Tibial nerve (tissue), 4 donors: ENCODE data around the gene IL20RA. TPM values are rescaled to one million over a fixed set of nuclear protein-coding genes. Genes with fewer than 3 reads are reported as not detected.
A peak's percentile ranks its signal among the peaks of the same experiment; 100 is the strongest.
"Not testable (repeated sequence)": the region's sequence is repeated elsewhere in the genome, so short reads cannot be mapped to it uniquely, and the experiment has no call there.

Experiments used
- DNase-seq, 2 donors: peaks; one replicate each; pipeline ENCODE4 v3.0.0-alpha.2; 2019; ENCODE audit warnings: low spot score in 2 of 2
- H3K27ac ChIP-seq, 4 donors: fragments of 200-600 bp; sonication (generic) in 3 of 4; one replicate each; pipeline ENCODE4 v1.5.1; 2017 to 2019; ENCODE audit warnings: mild to moderate bottlenecking in 1 of 4
- H3K27me3 ChIP-seq, 2 donors: fragments of 200-600 bp; sonication (generic) in 1 of 2; one replicate each; pipeline versions ENCODE4 v1.5.1 to v1.6.0; 2017 to 2019
- H3K36me3 ChIP-seq, 3 donors: fragments of 200-600 bp; sonication (generic); one replicate each; pipeline ENCODE4 v1.5.1; 2018 to 2019
- H3K4me1 ChIP-seq, 4 donors: fragments of 200-600 bp; sonication (generic) in 3 of 4; one replicate each; pipeline ENCODE4 v1.5.1; 2017 to 2019
- H3K4me3 ChIP-seq, 4 donors: fragments of 200-600 bp; sonication (generic) in 3 of 4; one replicate each; pipeline ENCODE4 v1.5.1; 2017 to 2019; ENCODE audit warnings: mild to moderate bottlenecking in 1 of 4, moderate library complexity in 1 of 4
- H3K9me3 ChIP-seq, 4 donors: fragments of 200-600 bp; sonication (generic) in 3 of 4; one replicate each; pipeline ENCODE4 v1.5.1; 2017 to 2019
- EP300 ChIP-seq, 2 donors: sonication (generic); formaldehyde crosslinking; IDR thresholded peaks; one replicate each; pipeline ENCODE4 v1.6.1; 2017; ENCODE audit warnings: antibody characterized with exemption in 2 of 2, mild to moderate bottlenecking in 1 of 2
- POLR2A ChIP-seq, 2 donors: fragments of 450-650 bp; IDR thresholded peaks; one replicate each; pipeline ENCODE4 v1.6.1; 2017; ENCODE audit warnings: antibody characterized with exemption in 2 of 2, mild to moderate bottlenecking in 2 of 2, moderate library complexity in 2 of 2
- WGBS, 2 donors: methylation state at CpG; one replicate each; pipeline ENCODE4 v1.1.5; 2018; 5-methylcytosine and 5-hydroxymethylcytosine counted together
- total RNA-seq, 4 donors: library from RNA; depleted of rRNA; stranded (reverse); fragments of >200 nt; gene quantifications; one replicate each; pipeline ENCODE4 v1.1.0, GENCODE V29; 2016
- TF ChIP-seq, protein P1 (sequence below), 5 experiments: fragments of 200-600 bp in 3 of 5; fragments of 450-650 bp in 2 of 5; sonication (generic) in 3 of 5; IDR thresholded peaks; one replicate each; pipeline ENCODE4 v1.5.1; 2016 to 2019; ENCODE audit warnings: antibody characterized with exemption in 5 of 5, mild to moderate bottlenecking in 3 of 5, moderate library complexity in 2 of 5

The IL20RA gene
- total RNA-seq, 4 donors from 2014 or later = 0.60 to 6.3 (median 2.8) TPM

DNA sequence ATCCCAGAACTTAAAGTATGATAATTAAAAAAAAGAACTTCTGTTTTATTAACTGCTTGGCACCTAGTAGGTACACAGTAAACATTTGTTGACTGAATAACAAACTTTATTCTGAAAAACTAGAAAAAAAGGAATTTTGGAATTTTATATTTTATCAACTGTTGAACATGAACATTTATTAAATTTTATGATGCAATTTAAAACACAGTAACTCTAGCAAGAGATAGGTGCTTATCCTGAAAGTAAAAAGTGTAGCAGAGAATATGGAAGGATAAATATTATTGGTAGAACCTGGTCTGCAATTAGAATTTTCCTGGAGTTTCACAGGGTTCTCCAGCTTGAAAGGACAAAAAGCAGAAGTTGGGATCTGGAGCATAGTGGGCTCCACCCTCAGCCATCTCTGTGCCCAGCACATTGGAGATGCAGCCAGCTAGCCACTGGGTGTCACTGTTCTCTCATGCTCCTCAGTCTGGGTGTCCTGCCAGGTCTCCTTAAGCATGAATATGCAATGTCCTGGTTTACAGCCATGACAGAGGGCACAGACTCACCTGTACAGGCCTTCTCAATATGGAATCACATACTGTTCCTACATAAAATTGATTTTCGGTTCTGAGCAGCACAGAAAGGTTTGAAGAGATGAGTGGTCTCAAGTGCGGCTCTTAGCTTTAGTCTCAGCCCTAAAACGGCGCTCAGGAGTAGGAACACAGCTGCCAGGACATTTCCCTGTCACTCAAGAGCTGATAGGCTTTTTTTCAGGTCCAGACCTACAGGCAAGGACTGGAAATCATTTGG is 31.7 kb upstream of the IL20RA start:
- Histone ChIP-seq H3K27ac (no peak overlapping the region), H3K4me3 (no peak overlapping the region), H3K36me3 (no peaks in the 10 kb centered on the region), H3K9me3 (peaks cover 0 to 12% (median 0%) of the 10 kb centered on the region in 4 donors), H3K27me3 (no peaks in the 10 kb centered on the region), H3K4me1 (no peaks in the 10 kb centered on the region)
- peak; percentile 60 to 81 for DNase-seq
- 60 to 62% methylated on average over 4 of the region's 4 CpGs for WGBS, 2 donors
- TF ChIP-seq, protein P1, sequence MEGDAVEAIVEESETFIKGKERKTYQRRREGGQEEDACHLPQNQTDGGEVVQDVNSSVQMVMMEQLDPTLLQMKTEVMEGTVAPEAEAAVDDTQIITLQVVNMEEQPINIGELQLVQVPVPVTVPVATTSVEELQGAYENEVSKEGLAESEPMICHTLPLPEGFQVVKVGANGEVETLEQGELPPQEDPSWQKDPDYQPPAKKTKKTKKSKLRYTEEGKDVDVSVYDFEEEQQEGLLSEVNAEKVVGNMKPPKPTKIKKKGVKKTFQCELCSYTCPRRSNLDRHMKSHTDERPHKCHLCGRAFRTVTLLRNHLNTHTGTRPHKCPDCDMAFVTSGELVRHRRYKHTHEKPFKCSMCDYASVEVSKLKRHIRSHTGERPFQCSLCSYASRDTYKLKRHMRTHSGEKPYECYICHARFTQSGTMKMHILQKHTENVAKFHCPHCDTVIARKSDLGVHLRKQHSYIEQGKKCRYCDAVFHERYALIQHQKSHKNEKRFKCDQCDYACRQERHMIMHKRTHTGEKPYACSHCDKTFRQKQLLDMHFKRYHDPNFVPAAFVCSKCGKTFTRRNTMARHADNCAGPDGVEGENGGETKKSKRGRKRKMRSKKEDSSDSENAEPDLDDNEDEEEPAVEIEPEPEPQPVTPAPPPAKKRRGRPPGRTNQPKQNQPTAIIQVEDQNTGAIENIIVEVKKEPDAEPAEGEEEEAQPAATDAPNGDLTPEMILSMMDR (IDR thresholded peaks at IDR 0.05) = peak; percentile 56 to 71 (median 66)
- TF ChIP-seq EP300 (IDR thresholded peaks at IDR 0.05) = no peak

DNA sequence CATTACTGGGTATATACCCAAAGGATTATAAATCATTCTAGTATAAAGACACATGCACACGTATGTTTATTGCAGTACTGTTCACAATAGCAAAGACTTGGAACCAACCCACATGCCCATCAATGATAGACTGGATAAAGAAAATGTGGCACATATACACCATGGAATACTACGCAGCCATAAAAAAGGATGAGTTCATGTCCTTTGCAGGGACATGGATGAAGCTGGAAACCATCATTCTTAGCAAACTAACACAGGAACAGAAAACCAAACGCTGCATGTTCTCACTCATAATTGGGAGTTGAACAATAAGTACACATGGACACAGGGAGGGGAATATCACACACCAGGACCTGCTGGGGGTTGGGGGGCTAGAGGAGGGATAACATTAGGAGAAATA is 31.0 kb upstream of the IL20RA start:
- H3K27ac ChIP-seq, H3K4me1 ChIP-seq, H3K4me3 ChIP-seq, H3K36me3 ChIP-seq, H3K27me3 ChIP-seq, DNase-seq: not testable (repeated sequence)
- H3K9me3 ChIP-seq = peaks cover 0 to 16% (median 0%) of the 10 kb centered on the region in 4 donors
- WGBS, 2 donors = 90 to 94% methylated on average over 3 of the region's 3 CpGs

DNA sequence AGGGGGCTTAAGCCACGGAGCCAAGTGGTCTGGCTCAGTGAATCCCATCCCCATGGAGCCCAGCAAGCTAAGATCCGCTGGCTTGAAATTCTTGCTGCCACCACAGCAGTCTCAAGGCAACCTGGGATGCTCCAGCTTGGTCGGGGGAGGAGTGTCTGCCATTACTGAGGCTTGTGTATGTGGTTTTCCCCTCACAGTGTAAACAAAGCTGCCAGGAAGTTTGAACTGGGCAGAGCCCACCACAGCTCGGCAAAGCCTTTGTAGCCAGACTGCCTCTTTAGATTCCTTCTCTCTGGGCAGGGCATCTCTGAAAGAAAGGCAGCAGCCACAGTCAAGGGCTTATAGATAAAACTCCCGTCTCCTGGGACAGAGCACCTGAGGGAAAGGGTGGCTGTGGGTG is 25.5 kb upstream of the IL20RA start:
- Histone ChIP-seq H3K36me3 (no peaks in the 10 kb centered on the region), H3K27me3 (no peaks in the 10 kb centered on the region), H3K4me1 (no peaks in the 10 kb centered on the region), H3K4me3 (no peak overlapping the region), H3K9me3 (peaks cover 0 to 17% (median 0%) of the 10 kb centered on the region in 4 donors), H3K27ac (no peak overlapping the region)
- 51 to 60% methylated on average over 4 to 5 of the region's 5 CpGs for WGBS, 2 donors
- no peak for TF ChIP-seq EP300 (IDR thresholded peaks at IDR 0.05)
- TF ChIP-seq POLR2A (IDR thresholded peaks at IDR 0.05) = no peak
- TF ChIP-seq, protein P1 (IDR thresholded peaks at IDR 0.05) = no peak
- no peak for DNase-seq

DNA sequence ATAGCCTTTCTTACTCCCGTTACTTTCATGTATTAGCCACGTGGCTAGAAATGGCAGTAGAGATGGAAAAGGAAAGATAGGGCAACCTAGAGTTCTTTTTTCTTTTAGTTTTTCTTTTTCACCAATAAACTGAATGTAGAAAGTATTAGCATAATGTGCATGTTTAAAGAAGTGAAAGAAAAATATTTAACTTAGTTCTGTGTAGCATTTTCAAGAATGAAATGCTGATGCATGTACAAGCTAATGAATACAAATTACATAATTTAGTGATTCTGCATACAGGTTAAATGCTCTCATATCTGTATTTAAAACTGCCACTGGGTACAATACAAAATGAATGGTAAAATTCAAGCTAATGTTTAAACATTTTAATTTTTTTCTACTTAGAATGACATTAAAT is 22.6 kb upstream of the IL20RA start:
- Histone ChIP-seq H3K27ac (no peak overlapping the region), H3K36me3 (no peaks in the 10 kb centered on the region), H3K4me3 (no peak overlapping the region), H3K27me3 (peaks cover 0 to 5% of the 10 kb centered on the region in 2 donors), H3K4me1 (no peaks in the 10 kb centered on the region), H3K9me3 (peaks cover 0 to 11% (median 0%) of the 10 kb centered on the region in 4 donors)
- TF ChIP-seq POLR2A (IDR thresholded peaks at IDR 0.05) = no peak
- TF ChIP-seq EP300 (IDR thresholded peaks at IDR 0.05) = no peak
- TF ChIP-seq, protein P1 (IDR thresholded peaks at IDR 0.05) = no peak
- WGBS, 2 donors = 73 to 84% methylated on average over 2 of the region's 2 CpGs
- DNase-seq = no peak

DNA sequence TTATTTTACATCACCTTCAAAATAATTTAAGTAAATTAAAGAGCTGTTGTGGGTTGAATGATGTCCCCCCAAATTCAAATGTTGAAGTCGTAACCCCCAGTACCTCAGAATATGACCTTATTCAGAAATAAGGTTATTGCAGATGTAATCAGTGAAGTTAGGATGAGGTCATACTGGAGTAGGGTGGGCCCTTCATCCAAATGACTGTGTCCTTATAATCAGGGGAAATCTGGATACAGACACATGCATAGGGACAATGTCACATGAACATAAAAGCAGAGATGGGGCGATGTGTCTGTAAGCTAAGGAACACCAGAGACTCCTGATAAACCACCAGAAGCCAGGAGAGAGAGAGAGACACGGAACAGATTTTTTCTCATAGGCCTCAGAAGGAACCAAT is 13.3 kb upstream of the IL20RA start:
- 91 to 97% methylated on average over 3 of the region's 3 CpGs for WGBS, 2 donors

More for the DNA sequence above, 13.3 kb upstream of the IL20RA start:
- H3K4me1 ChIP-seq = no peaks in the 10 kb centered on the region
- no peak overlapping the region for H3K4me3 ChIP-seq
- no peaks in the 10 kb centered on the region for H3K27me3 ChIP-seq
- DNase-seq = no peak
- TF ChIP-seq, protein P1 (IDR thresholded peaks at IDR 0.05) = no peak
- TF ChIP-seq POLR2A (IDR thresholded peaks at IDR 0.05) = no peak
- TF ChIP-seq EP300 (IDR thresholded peaks at IDR 0.05) = no peak
- no peak overlapping the region for H3K27ac ChIP-seq
- H3K36me3 ChIP-seq = no peaks in the 10 kb centered on the region
- H3K9me3 ChIP-seq = no peaks in the 10 kb centered on the region
